Ovary (tissue), 9 donors: ENCODE results near the gene KLRK1. TPM values are rescaled to one million over a fixed set of nuclear protein-coding genes. Genes with fewer than 3 reads are reported as not detected.

ENCODE experiments used
- DNase-seq, 5 donors: peaks; one replicate each; pipeline ENCODE4 v3.0.0-alpha.2; 2019 to 2020
- H3K27ac ChIP-seq, 2 donors: fragments of 200-600 bp; one replicate each; pipeline versions ENCODE4 v1.5.1 to v1.8.0; 2019 to 2022
- H3K27me3 ChIP-seq: fragments of 200-600 bp; one replicate; pipeline ENCODE4 v1.8.0; 2022
- H3K36me3 ChIP-seq: fragments of 200-600 bp; sonication (generic); one replicate; pipeline ENCODE4 v1.5.1; 2019
- H3K4me1 ChIP-seq: one replicate; pipeline ENCODE4 v1.8.1; 2013; ENCODE audit warnings: mild to moderate bottlenecking, moderate library complexity; ENCODE audit not compliant: insufficient read depth
- H3K4me3 ChIP-seq: fragments of 200-600 bp; sonication (generic); one replicate; pipeline ENCODE4 v1.5.1; 2017
- H3K9me3 ChIP-seq, 2 donors: fragments of 200-600 bp in 1 of 2; sonication (generic) in 1 of 2; one replicate each; pipeline versions ENCODE4 v1.5.1 to v1.8.1; 2013 to 2019; ENCODE audit warnings: mild to moderate bottlenecking in 1 of 2, moderate library complexity in 1 of 2
- EP300 ChIP-seq: sonication (generic); formaldehyde crosslinking; IDR thresholded peaks from one replicate; pipeline ENCODE4 v1.6.1; 2017; ENCODE audit warnings: antibody characterized with exemption
- POLR2A ChIP-seq: fragments of 450-650 bp; IDR thresholded peaks from one replicate; pipeline ENCODE4 v1.6.1; 2017; ENCODE audit warnings: antibody characterized with exemption, mild to moderate bottlenecking, moderate library complexity
- WGBS, 3 donors: extraction: QIAGEN DNeasy Blood & Tissue Kit in 1 of 3; methylation state at CpG; one replicate each; pipeline versions ENCODE4 v1.1.5 to v1.1.7; 2013 to 2017; 5-methylcytosine and 5-hydroxymethylcytosine counted together
- intact Hi-C, 4 donors: fragments of 100-400 bp; cut with DNase I; formaldehyde crosslinking; loops; one replicate each; pipeline versions ENCODE4 v1.11.0 to v1.15.1; 2022 to 2023
- polyA plus RNA-seq, 2 donors: library from polyadenylated mRNA; stranded (reverse); fragments of 200-250 nt in 1 of 2; fragments of 350-450 nt in 1 of 2; fragmentation: Illumina TruSeq in 1 of 2; extraction: RNeasy Lipid Tissue Mini Kit (QIAGEN cat#74804) in 1 of 2; gene quantifications; one replicate each; pipeline ENCODE4 v1.2.3, GENCODE V29; 2013 to 2014
- total RNA-seq, 7 donors: library from RNA; depleted of rRNA in 2 of 7; stranded (reverse); fragments of >200 nt in 2 of 7; fragmentation: NEBNext Ultra II Directional in 3 of 7; extraction: Animal tissue kit (Norgen Biotek cat#: 25700) in 3 of 7; gene quantifications; one replicate each; pipeline versions ENCODE4 v1.1.0 to v1.2.4, GENCODE V29; 2016 to 2023
- TF ChIP-seq, protein P1 (sequence below), 3 donors: fragments of 450-650 bp in 2 of 3; fragments of 200-600 bp in 1 of 3; IDR thresholded peaks; one replicate each; pipeline versions ENCODE4 v1.5.1 to v1.8.0; 2016 to 2022; ENCODE audit warnings: antibody characterized with exemption in 3 of 3, mild to moderate bottlenecking in 1 of 3
- donor health status: DM: no; HTN: no; CAD: no; lungs with moderate emphysema.
- donor health status: DM: no; HTN: no; CAD: no.
- donor health status: Bipolar disorder and iron deficiency.
- donor health status: DM: yes; HTN: yes; CAD: no.
- donor health status: DM: no; HTN: no; CAD: no.
- donor health status: DM: yes; HTN: yes; CAD: no.

Gene KLRK1
- total and polyA plus RNA-seq, 9 donors: 0.12 to 6.3 (median 0.54) TPM

DNA sequence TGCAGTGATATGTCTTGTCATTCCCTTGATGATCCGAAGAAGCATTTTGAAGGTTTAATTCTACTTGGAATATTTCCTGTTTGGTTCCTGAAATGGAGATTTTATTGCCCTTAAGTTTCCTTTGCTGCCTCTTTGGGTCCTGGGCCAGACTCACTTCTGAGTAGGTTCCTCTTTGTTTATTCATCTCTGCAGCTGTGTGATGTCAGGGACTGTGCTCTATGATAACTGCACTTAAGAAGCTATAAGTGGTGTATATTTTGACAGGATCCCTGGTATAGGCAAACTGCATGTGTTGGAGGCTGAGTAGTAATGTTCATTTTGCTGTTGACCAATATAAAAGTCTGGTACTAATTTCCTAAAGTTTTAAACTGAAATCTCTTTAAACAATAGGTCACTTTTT lies 19.6 kb upstream of the KLRK1 start, which contains the start of gene KLRC4:
TSS of gene KLRC4 (minus strand) at position 366 of the 400 bp plus-strand sequence. CDS start at position 184, 182 bp downstream.
- intact Hi-C loops: no loop called here
- WGBS, 3 donors: 0 to 26% (median 16%) methylated on average over 1 of the region's 1 CpG

DNA sequence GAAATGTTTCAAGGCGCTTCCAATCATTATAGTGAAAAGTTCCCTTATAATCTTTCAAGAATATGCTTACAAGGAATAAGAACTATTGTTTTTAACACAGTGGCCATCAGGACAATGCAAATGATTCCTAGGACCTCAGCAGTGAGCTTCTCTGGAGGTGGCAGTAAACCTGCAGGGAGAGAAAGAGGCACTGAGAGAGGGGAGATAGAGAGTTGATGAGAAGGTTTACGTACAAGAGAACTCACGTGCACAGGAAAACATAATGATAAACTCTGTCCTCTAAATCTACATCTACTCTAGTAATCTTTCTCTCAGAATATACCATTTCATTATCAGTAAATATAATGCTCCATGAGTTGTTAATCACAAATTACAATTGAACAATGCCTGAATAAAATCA lies 19.0 kb upstream of the KLRK1 start:
- Histone ChIP-seq H3K36me3 (no peaks in the 10 kb centered on the region), H3K9me3 (no peaks in the 10 kb centered on the region), H3K4me1 (no peaks in the 10 kb centered on the region), H3K27me3 (no peaks in the 10 kb centered on the region), H3K4me3 (no peak overlapping the region), H3K27ac (no peak overlapping the region)
- intact Hi-C loops: no loop called here
- TF ChIP-seq EP300: no peak
- TF ChIP-seq, protein P1, sequence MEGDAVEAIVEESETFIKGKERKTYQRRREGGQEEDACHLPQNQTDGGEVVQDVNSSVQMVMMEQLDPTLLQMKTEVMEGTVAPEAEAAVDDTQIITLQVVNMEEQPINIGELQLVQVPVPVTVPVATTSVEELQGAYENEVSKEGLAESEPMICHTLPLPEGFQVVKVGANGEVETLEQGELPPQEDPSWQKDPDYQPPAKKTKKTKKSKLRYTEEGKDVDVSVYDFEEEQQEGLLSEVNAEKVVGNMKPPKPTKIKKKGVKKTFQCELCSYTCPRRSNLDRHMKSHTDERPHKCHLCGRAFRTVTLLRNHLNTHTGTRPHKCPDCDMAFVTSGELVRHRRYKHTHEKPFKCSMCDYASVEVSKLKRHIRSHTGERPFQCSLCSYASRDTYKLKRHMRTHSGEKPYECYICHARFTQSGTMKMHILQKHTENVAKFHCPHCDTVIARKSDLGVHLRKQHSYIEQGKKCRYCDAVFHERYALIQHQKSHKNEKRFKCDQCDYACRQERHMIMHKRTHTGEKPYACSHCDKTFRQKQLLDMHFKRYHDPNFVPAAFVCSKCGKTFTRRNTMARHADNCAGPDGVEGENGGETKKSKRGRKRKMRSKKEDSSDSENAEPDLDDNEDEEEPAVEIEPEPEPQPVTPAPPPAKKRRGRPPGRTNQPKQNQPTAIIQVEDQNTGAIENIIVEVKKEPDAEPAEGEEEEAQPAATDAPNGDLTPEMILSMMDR (IDR thresholded peaks at IDR 0.05): no peak
- no peak for TF ChIP-seq POLR2A
- 63 to 72% (median 68%) methylated on average over 3 of the region's 3 CpGs for WGBS, 3 donors
- DNase-seq: no peak

More for the DNA sequence above, 19.6 kb upstream of the KLRK1 start, which contains the start of gene KLRC4:
- Histone ChIP-seq H3K4me3 (no peak within 1 kb of the TSS), H3K27ac (no peak within 1 kb of the TSS), H3K36me3 (no peaks in the 10 kb centered on the region), H3K9me3 (no peaks in the 10 kb centered on the region), H3K4me1 (no peaks in the 10 kb centered on the region), H3K27me3 (no peaks in the 10 kb centered on the region)
- DNase-seq: no peak
- TF ChIP-seq POLR2A (no peak), EP300 (no peak)
- TF ChIP-seq, protein P1 (IDR thresholded peaks at IDR 0.05): no peak

GRCh38 chr12:10406725-10407124 lies 16.9 kb upstream of the KLRK1 start:
- Histone ChIP-seq H3K4me1 (no peaks in the 10 kb centered on the region), H3K27ac (no peak overlapping the region), H3K27me3 (no peaks in the 10 kb centered on the region), H3K9me3 (no peaks in the 10 kb centered on the region), H3K36me3 (no peaks in the 10 kb centered on the region), H3K4me3 (no peak overlapping the region)
- 80 to 89% (median 81%) methylated on average over 4 of the region's 4 CpGs for WGBS, 3 donors
- intact Hi-C loops: no loop called here
- no peak for DNase-seq
- TF ChIP-seq EP300: no peak
- TF ChIP-seq, protein P1 (IDR thresholded peaks at IDR 0.05): no peak
- no peak for TF ChIP-seq POLR2A

DNA sequence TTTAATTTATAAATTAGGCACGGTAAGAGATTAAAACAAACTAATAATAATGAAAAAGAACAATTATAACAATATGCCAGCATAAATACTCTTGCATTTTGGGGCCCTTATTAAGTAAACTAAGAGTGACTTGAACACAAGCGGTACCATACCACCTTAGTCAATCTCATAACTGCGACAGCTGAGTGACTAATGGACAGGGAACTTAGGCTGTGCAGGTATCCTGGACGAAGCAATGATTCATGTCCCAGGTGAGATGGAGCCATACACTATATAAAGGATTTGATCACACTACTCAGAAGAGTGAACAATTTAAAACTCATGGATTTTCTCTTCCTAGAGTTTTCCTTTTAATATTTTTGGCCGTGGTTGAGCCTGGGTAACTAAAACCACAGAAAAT lies 15.5 kb upstream of the KLRK1 start:
- Histone ChIP-seq H3K27ac (no peak overlapping the region), H3K4me1 (no peaks in the 10 kb centered on the region), H3K27me3 (no peaks in the 10 kb centered on the region), H3K36me3 (no peaks in the 10 kb centered on the region), H3K4me3 (no peak overlapping the region), H3K9me3 (no peaks in the 10 kb centered on the region)
- DNase-seq: no peak
- intact Hi-C loops: no loop called here
- no peak for TF ChIP-seq EP300
- TF ChIP-seq POLR2A: no peak
- TF ChIP-seq, protein P1 (IDR thresholded peaks at IDR 0.05): no peak
- WGBS, 3 donors: 92 to 94% (median 93%) methylated on average over 5 of the region's 5 CpGs

DNA sequence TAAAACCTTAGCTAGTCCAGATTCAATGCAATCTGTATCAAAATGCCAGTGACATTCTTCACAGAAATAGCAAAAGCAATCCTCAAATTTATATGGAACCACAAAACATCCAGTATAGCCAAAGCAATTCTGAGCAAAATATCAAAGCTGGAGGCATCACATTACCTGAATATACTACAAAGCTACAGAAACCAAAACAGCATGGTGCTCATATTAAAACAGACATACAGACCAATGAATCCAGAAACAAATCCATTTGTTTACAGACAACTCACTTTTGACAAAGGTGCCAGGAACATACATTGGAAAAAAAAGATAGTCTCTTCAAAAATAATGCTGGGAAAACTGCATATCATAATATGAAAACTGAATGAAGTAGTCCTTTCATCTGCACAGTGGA lies 15.0 kb upstream of the KLRK1 start:
- no peak overlapping the region for H3K4me3 ChIP-seq
- no peak overlapping the region for H3K27ac ChIP-seq
- TF ChIP-seq, protein P1 (IDR thresholded peaks at IDR 0.05): no peak
- TF ChIP-seq EP300: no peak
- TF ChIP-seq POLR2A: no peak
- DNase-seq: no peak
- no peaks in the 10 kb centered on the region for H3K36me3 ChIP-seq
- no peaks in the 10 kb centered on the region for H3K27me3 ChIP-seq
- H3K9me3 ChIP-seq: no peaks in the 10 kb centered on the region
- no peaks in the 10 kb centered on the region for H3K4me1 ChIP-seq
- intact Hi-C loops: no loop called here
